Stomach (tissue), 4 donors: ENCODE measurements around the gene CCDC93.

Source experiments
- CTCF ChIP-seq, 7 experiments: fragments of 450-650 bp in 4 of 7; fragments of 200-600 bp in 3 of 7; sonication (generic) in 3 of 7; IDR thresholded peaks; one replicate each; pipeline ENCODE4 v1.5.1; 2016 to 2019; ENCODE audit warnings: antibody characterized with exemption in 7 of 7, control low read depth in 2 of 7, mild to moderate bottlenecking in 1 of 7
- EP300 ChIP-seq: sonication (generic); formaldehyde crosslinking; IDR thresholded peaks from one replicate; pipeline ENCODE4 v1.6.1; 2017; ENCODE audit warnings: antibody characterized with exemption
- POLR2A ChIP-seq, 4 donors: fragments of 450-650 bp; IDR thresholded peaks; one replicate each; pipeline ENCODE4 v1.6.1; 2016; ENCODE audit warnings: antibody characterized with exemption in 4 of 4, control low read depth in 2 of 4, mild to moderate bottlenecking in 1 of 4, moderate library complexity in 1 of 4
- POLR2AphosphoS5 ChIP-seq, 3 donors: sonication (generic); formaldehyde crosslinking; IDR thresholded peaks; one replicate each; pipeline ENCODE4 v1.6.1; 2016; ENCODE audit warnings: antibody characterized with exemption in 3 of 3

GRCh38 chr2:118050386-118050785 lies 36.5 kb upstream of the CCDC93 start:
- TF ChIP-seq POLR2AphosphoS5 (IDR thresholded peaks at IDR 0.05) (no peak), CTCF (IDR thresholded peaks at IDR 0.05) (no peak), POLR2A (IDR thresholded peaks at IDR 0.05) (no peak), EP300 (no peak)
